ENCODE results near the gene CUEDC2.

GRCh38 chr10:102413806-102414561, 18.4 kb downstream of the CUEDC2 start:
- TF ChIP-seq FOXM1 (IDR thresholded peaks at IDR 0.05; ENCODE audit: borderline replicate concordance), result no peak
- TF ChIP-seq SUZ12 (IDR thresholded peaks at IDR 0.05), result no peak
- no peak for TF ChIP-seq ZNF384 (IDR thresholded peaks at IDR 0.05)
- TF ChIP-seq ELF4 (IDR thresholded peaks at IDR 0.05), result no peak
- no peak for TF ChIP-seq FOXK2 (IDR thresholded peaks at IDR 0.05)
- no peak for TF ChIP-seq L3MBTL2 (conservative IDR thresholded peaks at IDR 0.05)
- no peak for TF ChIP-seq FOXA1 (IDR thresholded peaks at IDR 0.05)
